H9 (cell line): ENCODE results near the gene HMGCS1. TPM values are rescaled to one million over a fixed set of nuclear protein-coding genes. Genes with fewer than 3 reads are reported as not detected.
A peak's percentile ranks its signal among the peaks of the same experiment; 100 is the strongest.

Experiments
- DNase-seq: peaks from one replicate; pipeline ENCODE4 v3.0.0-alpha.2; 2017
- H2AFZ ChIP-seq: one replicate; pipeline ENCODE4 v1.6.1; 2013; ENCODE audit warnings: mild to moderate bottlenecking, low read length, control low read depth, moderate library complexity
- H2AK5ac ChIP-seq: 2 replicates; pipeline ENCODE4 v1.6.1; 2013; ENCODE audit warnings: low read length, control low read depth, mixed read lengths; ENCODE audit not compliant: insufficient read length
- H2BK120ac ChIP-seq: one replicate; pipeline ENCODE4 v1.6.1; 2013; ENCODE audit warnings: low read depth, mild to moderate bottlenecking, low read length, control low read depth, inconsistent platforms; ENCODE audit not compliant: poor library complexity, severe bottlenecking
- H2BK12ac ChIP-seq: 2 replicates; pipeline ENCODE4 v1.6.1; 2013; ENCODE audit warnings: low read length, control low read depth, mixed read lengths, low read depth; ENCODE audit not compliant: insufficient read length
- H2BK15ac ChIP-seq: 2 replicates; pipeline ENCODE4 v1.6.1; 2013; ENCODE audit warnings: low read depth, low read length, control low read depth
- H2BK20ac ChIP-seq: one replicate; pipeline ENCODE4 v1.6.1; 2013; ENCODE audit warnings: low read depth, mild to moderate bottlenecking, low read length, control low read depth, inconsistent platforms; ENCODE audit not compliant: poor library complexity, severe bottlenecking
- H2BK5ac ChIP-seq: 2 replicates; pipeline ENCODE4 v1.6.1; 2013; ENCODE audit warnings: low read length, control low read depth, mixed read lengths; ENCODE audit not compliant: insufficient read length
- H3K14ac ChIP-seq: 2 replicates; pipeline ENCODE4 v1.6.1; 2013; ENCODE audit warnings: low read length, control low read depth; ENCODE audit not compliant: insufficient read depth
- H3K18ac ChIP-seq: 2 replicates; pipeline ENCODE4 v1.6.1; 2013; ENCODE audit warnings: low read depth, mild to moderate bottlenecking, mixed read lengths, low read length, control low read depth; ENCODE audit not compliant: insufficient read length
- H3K23ac ChIP-seq: 2 replicates; pipeline ENCODE4 v1.6.1; 2013; ENCODE audit warnings: low read length, control low read depth, mixed read lengths, low read depth; ENCODE audit not compliant: insufficient read length
- H3K23me2 ChIP-seq: 2 replicates; pipeline ENCODE4 v1.6.1; 2013; ENCODE audit warnings: low read depth, mild to moderate bottlenecking, mixed read lengths, low read length, control low read depth; ENCODE audit not compliant: insufficient read length, poor library complexity, severe bottlenecking
- H3K27ac ChIP-seq: 2 replicates; pipeline ENCODE4 v1.5.1; 2013; ENCODE audit warnings: low read length, control low read depth, mixed read lengths, low read depth; ENCODE audit not compliant: insufficient read length
- H3K27me3 ChIP-seq: 2 replicates; pipeline ENCODE4 v1.6.1; 2013; ENCODE audit warnings: low read length, control low read depth, inconsistent platforms; ENCODE audit not compliant: insufficient read depth
- H3K4ac ChIP-seq: 2 replicates; pipeline ENCODE4 v1.6.1; 2013; ENCODE audit warnings: low read depth, mild to moderate bottlenecking, control low read depth, inconsistent platforms, low read length, moderate library complexity
- H3K4me1 ChIP-seq: 2 replicates; pipeline ENCODE4 v1.6.1; 2013; ENCODE audit warnings: low read length, control low read depth, inconsistent platforms; ENCODE audit not compliant: insufficient read depth
- H3K4me2 ChIP-seq: 2 replicates; pipeline ENCODE4 v1.6.1; 2013; ENCODE audit warnings: low read length, control low read depth, mixed read lengths; ENCODE audit not compliant: insufficient read length, insufficient read depth
- H3K56ac ChIP-seq: 2 replicates; pipeline ENCODE4 v1.6.1; 2013; ENCODE audit warnings: low read depth, mild to moderate bottlenecking, mixed read lengths, low read length, control low read depth; ENCODE audit not compliant: insufficient read length
- H3K79me1 ChIP-seq: 2 replicates; pipeline ENCODE4 v1.6.1; 2013; ENCODE audit warnings: low read depth, mild to moderate bottlenecking, moderate library complexity, low read length, control low read depth, inconsistent platforms; ENCODE audit not compliant: insufficient read depth, poor library complexity, severe bottlenecking
- H3K79me2 ChIP-seq: 2 replicates; pipeline ENCODE4 v1.6.1; 2013; ENCODE audit warnings: low read length, control low read depth, inconsistent platforms; ENCODE audit not compliant: insufficient read depth
- H3K9ac ChIP-seq: 2 replicates; pipeline ENCODE4 v1.6.1; 2013; ENCODE audit warnings: low read length, control low read depth, mixed read lengths; ENCODE audit not compliant: insufficient read length; ENCODE audit errors: extremely low read depth
- H3K9me3 ChIP-seq: one replicate; pipeline ENCODE4 v1.6.1; 2013; ENCODE audit warnings: low read depth, low read length, inconsistent platforms; ENCODE audit not compliant: control insufficient read depth
- H3T11ph ChIP-seq: one replicate; pipeline ENCODE4 v1.6.1; 2013; ENCODE audit warnings: mild to moderate bottlenecking, low read length, control low read depth, inconsistent platforms
- H4K20me1 ChIP-seq: one replicate; pipeline ENCODE4 v1.6.1; 2013; ENCODE audit not compliant: control insufficient read depth, insufficient read length, insufficient read depth
- H4K5ac ChIP-seq: 2 replicates; pipeline ENCODE4 v1.6.1; 2013; ENCODE audit warnings: low read depth, mild to moderate bottlenecking, mixed read lengths, low read length, control low read depth; ENCODE audit not compliant: insufficient read length
- H4K8ac ChIP-seq: replicated peaks from 2 replicates; pipeline ENCODE4 v1.6.1; 2013; ENCODE audit warnings: low read length, control low read depth, mixed read lengths, low read depth; ENCODE audit not compliant: insufficient read length
- H4K91ac ChIP-seq: 2 replicates; pipeline ENCODE4 v1.6.1; 2013; ENCODE audit warnings: low read depth, mild to moderate bottlenecking, moderate library complexity, mixed read lengths, low read length, control low read depth; ENCODE audit not compliant: insufficient read length
- H3K27ac Mint-ChIP-seq, 3 experiments: 2 replicates in 2 of 3; 3 replicates in 1 of 3; pipeline ENCODE4 v1.8.0; 2020 to 2021; ENCODE audit warnings: mixed read lengths in 3 of 3, mild to moderate bottlenecking in 1 of 3, moderate library complexity in 1 of 3
- H3K27me3 Mint-ChIP-seq: 2 replicates; pipeline ENCODE4 v1.8.0; 2021; ENCODE audit warnings: low read depth, mild to moderate bottlenecking, moderate library complexity, mixed read lengths
- H3K36me3 Mint-ChIP-seq, 3 experiments: 2 replicates in 2 of 3; 3 replicates in 1 of 3; pipeline ENCODE4 v1.8.0; 2020 to 2021; ENCODE audit warnings: low read depth in 3 of 3, mixed read lengths in 3 of 3; ENCODE audit not compliant: insufficient read depth in 1 of 3
- H3K4me1 Mint-ChIP-seq, 2 experiments: 2 replicates each; pipeline ENCODE4 v1.8.0; 2020; ENCODE audit warnings: mixed read lengths in 2 of 2
- H3K4me3 Mint-ChIP-seq, 2 experiments: 2 replicates in 1 of 2; 3 replicates in 1 of 2; pipeline ENCODE4 v1.8.0; 2020 to 2021; ENCODE audit warnings: mild to moderate bottlenecking in 2 of 2, mixed read lengths in 2 of 2, moderate library complexity in 1 of 2
- H3K9me3 Mint-ChIP-seq, 2 experiments: 2 replicates in 1 of 2; 3 replicates in 1 of 2; pipeline ENCODE4 v1.8.0; 2020; ENCODE audit warnings: mild to moderate bottlenecking in 2 of 2, mixed read lengths in 2 of 2, moderate library complexity in 1 of 2
- CTCF ChIP-seq: fragments of 200-600 bp; sonication (generic); conservative IDR thresholded peaks from 3 replicates; pipeline ENCODE4 v1.8.0; 2021; ENCODE audit warnings: antibody characterized with exemption, mild to moderate bottlenecking
- total RNA-seq: library from RNA; stranded (reverse); gene quantifications from 2 replicates; pipeline ENCODE4 v1.2.1, GENCODE V29; 2021

Gene HMGCS1
- total RNA-seq, 1 experiment from 2014 or later: 147 TPM

GRCh38 chr5:43286623-43287022 lies 26.6 kb downstream of the HMGCS1 start:
- no peaks in the 10 kb centered on the region for H4K20me1 ChIP-seq
- H3K14ac ChIP-seq: no peak overlapping the region
- no peak overlapping the region for H2BK5ac ChIP-seq
- H2AFZ ChIP-seq: no peak overlapping the region
- H3T11ph ChIP-seq: no peak overlapping the region
- no peak overlapping the region for H2BK12ac ChIP-seq
- H4K91ac ChIP-seq: no peak overlapping the region
- H3K18ac ChIP-seq: no peak overlapping the region
- no peak overlapping the region for H3K4ac ChIP-seq
- no peak for TF ChIP-seq CTCF
- no peak overlapping the region for H2AK5ac ChIP-seq
- Mint-ChIP-seq H3K36me3 (peaks cover 17 to 46% (median 33%) of the 10 kb centered on the region in 3 experiments; a peak in 6 of 7 replicates), H3K27ac (peak overlapping the region in 1 of 3 experiments; percentile 73; a peak in 1 of 7 replicates), H3K4me3 (no peak overlapping the region), H3K27me3 (no peaks in the 10 kb centered on the region), H3K9me3 (no peaks in the 10 kb centered on the region), H3K4me1 (no peaks in the 10 kb centered on the region)
- no peak overlapping the region for H3K4me2 ChIP-seq
- no peak overlapping the region for H2BK15ac ChIP-seq
- H3K23ac ChIP-seq: no peak overlapping the region
- no peaks in the 10 kb centered on the region for H3K9me3 ChIP-seq
- H2BK20ac ChIP-seq: no peak overlapping the region
- no peak overlapping the region for H3K56ac ChIP-seq
- DNase-seq: no peak
- no peak overlapping the region for H3K9ac ChIP-seq
- H3K79me2 ChIP-seq: no peaks in the 10 kb centered on the region
- no peak overlapping the region for H4K5ac ChIP-seq
- H2BK120ac ChIP-seq: no peak overlapping the region
- no peaks in the 10 kb centered on the region for H3K79me1 ChIP-seq
- H3K23me2 ChIP-seq: no peaks in the 10 kb centered on the region
- H3K27me3 ChIP-seq: no peaks in the 10 kb centered on the region
- H3K27ac ChIP-seq: no peak overlapping the region
- H3K4me1 ChIP-seq: no peaks in the 10 kb centered on the region
- H4K8ac ChIP-seq: no peak overlapping the region
